Measurements from ENCODE around the gene UBAC2.
"Not testable (repeated sequence)": the region's sequence is repeated elsewhere in the genome, so short reads cannot be mapped to it uniquely, and the experiment has no call there.

UBAC2 gene

DNA sequence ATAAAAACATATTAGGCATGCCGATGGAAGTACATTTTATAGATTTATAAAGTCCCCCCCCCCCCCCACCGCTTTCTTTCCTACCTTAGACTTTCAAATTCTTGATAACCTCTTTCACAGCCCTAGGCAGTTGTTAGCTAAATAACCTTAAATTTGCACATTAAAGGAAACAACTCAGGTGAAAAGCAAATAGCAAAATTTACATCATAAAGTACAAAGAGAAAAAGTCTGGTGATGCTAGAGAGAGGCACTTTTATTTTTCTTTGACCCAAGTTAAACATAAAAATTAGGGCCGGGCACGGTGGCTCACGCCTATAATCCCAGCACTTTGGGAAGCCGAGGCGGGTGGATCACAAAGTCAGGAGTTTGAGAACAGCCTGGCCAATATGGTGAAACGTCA lies 15.0 kb upstream of the UBAC2 start:
- no peak for DNase-seq

DNA sequence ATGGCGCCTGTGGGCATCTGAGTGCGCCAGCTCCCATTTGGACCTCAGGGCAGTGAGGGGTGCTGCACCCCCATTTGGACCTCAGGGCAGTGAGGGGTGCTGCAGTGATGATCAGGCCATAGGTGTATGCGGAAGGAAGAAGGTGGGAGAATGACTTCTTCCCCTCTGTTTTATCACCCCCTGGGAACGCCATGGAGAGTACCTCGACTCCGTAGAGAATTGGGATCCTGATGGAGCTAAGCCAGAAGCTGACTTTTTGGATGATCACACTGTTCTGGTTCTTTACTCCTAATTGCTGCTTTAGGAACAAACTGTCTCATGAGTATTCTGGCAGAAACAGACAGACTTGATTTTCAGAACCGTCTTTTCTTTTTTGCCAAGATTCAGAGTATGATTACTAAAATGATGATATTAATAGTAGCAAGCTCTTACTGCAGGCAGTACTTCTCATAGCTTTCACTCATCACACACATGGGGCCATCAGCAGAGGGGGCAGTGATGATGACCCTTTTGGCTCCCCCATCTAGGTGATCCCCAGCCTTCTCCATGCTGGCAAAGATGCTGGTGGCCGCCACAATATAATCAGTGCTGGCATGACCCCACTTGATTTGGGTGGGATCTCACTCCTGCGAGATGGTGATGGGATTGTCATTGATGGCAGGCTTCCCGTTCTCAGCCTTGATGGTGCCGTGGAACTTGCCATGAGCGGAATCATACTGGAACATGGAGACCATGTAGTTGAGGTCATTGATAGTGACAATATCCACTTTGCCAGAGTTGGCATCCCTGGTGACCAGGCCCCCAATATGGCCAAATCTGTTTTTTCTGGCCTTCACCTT lies 10.3 kb upstream of the UBAC2 start:
- no peak for DNase-seq

DNA sequence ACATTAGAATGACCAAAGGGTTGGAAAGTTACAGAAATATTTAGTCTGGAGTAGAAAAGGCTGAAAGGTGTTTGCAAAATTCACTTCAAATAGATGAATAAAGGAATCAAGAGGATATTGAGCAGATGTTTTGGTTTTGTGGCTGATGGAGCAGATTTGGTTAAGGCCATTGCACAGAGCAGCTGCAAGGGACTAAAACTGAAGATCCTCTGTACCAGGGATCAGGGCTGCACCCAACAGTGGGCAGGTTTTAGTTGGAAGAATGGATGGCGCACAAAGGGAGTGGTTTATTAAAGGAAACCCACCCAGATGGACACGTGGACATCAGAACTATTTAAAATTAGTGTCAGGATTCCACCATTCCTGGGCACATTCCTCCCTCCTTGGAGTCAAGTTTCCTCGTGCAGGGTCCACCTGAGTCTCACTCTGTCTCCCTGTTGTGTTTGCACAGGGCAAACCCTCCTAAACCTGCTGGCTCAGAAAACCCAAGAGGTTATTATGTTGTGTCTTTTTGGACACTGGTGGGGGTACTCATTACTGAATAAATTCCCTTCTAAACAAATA lies 9.2 kb upstream of the UBAC2 start:
- DNase-seq: no peak

DNA sequence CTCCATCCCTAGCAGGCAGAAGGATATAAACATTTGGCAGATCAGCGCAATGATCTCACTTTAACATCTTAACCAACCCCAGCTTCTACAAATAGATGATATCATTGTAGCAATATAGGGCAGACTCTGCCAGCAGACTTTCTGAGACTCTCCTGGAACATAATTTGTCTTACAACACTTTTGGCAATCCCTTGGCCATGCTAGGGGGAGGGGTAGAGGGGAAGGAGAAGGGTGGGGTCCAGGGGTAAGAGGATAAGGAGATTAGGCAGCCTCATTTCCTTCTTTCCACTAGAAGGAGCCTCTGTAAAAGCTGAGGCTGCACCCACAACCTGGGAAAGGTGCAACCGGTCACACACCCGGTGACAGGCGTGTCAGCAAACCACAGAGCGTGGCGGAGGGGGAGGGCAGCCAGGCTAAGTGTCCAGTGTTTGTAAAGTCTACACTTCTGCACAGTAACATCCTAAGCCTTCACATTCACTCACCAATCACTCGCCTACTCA lies 8.7 kb upstream of the UBAC2 start:
- DNase-seq: no peak

DNA sequence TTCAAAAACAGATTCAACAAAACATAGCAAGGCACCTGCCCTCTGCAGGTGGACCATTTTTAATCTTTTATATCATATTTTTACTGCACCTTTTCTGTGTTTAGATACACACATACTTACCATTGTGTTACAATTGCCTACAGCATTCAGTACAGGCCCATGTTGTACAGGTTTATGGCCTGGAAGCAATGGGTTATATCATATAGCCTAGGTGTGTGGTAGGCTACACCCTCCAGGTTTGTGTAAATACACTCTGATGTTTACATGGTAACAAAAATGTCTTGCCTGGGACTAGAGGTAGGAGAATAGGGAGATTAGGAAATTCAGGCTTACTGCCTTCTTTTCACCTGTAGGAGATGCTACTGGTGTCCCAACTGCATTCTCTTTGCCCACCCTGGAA lies 8.2 kb upstream of the UBAC2 start:
- DNase-seq: no peak

DNA sequence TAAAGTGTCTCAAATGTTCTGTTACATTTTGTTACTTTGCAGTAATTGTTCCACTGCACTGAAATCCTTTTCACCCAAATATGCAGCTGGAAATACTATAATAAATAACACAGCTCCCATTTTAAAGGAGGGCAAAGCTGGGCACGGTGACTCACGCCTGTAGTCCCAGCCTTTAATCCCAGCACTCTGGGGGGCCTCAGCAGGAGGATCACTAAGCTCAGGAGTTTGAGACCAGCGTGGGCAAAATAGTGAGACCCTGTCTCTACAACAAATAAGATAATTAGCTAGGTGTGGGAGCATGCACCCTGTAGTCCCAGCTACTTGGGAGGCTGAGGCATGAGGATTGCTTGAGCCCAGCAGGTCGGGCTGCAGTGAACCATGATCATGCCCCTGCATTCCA lies 7.5 kb upstream of the UBAC2 start:
- DNase-seq: no peak

DNA sequence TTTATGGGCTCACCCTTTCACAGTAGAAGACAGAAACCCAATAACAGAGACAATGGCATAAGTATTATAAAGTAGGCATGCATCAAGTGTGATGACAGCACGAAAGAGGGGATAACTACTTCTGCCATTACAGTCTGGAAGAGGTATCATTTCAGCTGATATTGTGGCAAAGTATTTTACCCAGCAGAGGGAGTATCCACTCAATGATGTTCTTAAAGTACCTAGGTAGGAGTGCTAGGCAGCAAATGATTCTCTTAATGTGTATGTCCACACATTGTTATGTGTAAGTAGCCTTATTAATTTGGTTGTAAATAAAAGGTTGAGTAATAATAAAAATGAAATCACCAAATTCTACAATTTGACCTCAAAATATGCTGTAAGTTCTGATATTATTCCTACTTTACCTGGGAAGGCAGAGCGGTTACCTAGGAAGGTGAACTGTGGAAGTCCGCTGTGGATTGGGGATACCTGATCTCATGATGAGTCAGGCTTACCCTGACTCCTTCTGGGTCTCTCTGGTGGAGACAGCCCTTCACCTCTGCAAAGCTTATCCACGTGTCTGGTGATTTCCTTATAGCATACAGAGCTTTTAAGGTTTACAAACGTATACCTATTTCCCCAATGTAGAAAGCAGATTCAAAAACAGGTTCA lies 4.1 kb upstream of the UBAC2 start:
- no peak for DNase-seq

DNA sequence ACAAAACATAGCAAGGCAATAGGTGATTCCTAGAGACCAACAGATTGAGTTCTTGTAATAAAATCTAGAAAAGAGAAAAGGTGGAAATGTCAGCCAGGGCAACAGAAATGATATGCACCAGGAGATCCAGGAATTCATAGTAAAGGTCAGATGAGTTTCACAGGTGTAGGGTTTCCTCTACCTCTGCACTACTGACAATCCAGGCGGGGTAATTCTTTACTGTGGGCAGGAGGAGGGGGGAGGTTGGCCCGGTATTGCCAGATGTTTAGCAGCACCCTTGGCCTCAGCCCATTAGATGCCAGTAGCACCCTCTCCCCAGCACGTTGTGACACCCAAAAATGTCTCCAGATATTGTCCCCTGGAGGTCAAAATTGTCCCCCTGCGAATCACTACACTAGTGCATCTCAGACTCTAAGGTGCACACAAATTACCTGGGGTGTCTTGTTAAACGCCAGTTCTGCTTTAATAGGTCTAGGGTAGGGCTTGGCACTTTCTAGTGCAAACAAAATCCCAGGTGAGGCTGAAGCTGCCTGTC lies 3.5 kb upstream of the UBAC2 start:
- DNase-seq: no peak

DNA sequence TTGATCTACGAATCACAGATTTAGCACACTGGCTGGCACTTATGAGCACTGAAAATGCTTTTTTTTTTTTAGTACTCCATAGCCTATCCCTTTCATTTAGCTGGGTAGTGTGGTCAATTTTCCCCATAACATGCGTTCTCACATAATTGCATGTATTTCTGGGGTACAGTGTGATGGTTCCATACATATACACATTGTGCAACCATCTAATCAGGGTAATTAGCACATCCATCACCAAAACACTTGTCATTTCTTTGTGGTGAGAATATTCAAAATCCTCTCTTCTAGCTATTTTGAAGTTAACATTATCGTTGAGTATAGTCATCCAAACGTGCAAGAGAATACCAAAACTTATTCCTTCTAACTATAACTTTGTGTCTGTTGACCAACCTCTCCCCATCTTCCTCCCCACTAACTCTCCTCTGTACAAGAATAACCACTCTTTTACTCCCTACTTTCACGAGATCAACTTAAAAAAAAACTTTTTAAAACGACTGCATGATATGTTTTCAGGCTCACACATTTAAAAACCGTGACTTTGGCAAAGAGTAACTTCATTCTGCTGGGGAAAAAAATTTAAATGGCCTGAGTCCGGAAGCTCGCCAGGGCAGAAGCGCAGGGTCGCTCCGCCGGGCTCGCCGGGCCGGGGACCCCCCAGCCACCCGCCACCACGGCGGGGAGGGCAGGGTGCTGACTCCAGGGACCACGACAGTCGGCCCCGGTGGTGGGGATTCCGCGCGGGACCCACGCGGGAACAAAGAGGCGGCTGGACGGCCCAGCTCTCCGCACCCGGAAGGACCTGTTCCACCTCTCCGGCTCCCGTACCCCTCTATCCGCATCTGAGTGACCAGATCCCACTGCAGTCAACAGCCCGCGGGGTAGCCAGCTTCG lies 868 bp upstream of the UBAC2 start:
- DNase-seq: no peak

DNA sequence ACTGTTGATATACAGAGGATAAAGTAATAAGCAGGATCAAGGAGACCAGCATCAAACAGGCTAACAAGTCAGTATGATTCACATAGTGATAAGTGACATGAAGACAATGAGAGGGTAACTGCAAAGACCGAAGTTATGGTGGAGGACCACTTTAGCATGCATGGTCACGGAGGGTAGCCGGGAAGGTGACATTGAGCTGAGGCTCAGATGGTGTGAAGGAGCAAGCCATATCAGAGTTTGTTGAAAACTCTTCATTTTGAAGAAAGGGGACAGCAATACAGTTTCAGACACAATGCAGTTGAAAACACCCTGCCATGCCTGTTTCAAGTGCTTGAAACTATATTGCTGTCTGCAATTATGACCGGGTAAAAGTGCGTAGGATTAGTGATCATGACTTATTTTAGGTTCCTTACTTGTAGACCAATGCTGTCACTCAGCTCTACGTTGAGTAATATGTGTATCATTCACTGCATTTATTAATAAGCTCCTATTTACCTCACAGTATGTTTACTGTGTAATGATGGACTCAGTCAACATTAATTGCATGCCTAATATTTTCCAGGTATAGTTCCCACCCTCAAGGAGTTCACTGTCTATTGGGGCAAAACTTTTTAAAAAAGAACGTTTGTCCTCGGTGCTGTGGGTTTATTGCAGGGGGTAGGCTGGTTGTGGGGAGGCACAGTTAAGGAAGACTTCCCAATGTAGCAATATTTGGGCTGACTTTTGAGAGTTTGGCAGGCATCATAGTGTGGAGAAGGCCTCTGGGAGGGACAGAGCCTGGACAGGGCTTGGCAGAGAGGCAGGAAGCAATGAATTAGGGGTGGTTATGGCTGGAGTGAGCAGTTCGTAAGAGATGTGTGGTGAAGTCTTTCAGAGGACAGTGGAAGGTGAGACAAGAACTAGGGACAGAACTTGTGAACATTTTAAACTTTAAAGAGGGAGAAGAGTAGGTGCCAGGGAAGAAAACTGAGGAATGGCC lies 3.2 kb downstream of the UBAC2 start:
- DNase-seq: no peak

DNA sequence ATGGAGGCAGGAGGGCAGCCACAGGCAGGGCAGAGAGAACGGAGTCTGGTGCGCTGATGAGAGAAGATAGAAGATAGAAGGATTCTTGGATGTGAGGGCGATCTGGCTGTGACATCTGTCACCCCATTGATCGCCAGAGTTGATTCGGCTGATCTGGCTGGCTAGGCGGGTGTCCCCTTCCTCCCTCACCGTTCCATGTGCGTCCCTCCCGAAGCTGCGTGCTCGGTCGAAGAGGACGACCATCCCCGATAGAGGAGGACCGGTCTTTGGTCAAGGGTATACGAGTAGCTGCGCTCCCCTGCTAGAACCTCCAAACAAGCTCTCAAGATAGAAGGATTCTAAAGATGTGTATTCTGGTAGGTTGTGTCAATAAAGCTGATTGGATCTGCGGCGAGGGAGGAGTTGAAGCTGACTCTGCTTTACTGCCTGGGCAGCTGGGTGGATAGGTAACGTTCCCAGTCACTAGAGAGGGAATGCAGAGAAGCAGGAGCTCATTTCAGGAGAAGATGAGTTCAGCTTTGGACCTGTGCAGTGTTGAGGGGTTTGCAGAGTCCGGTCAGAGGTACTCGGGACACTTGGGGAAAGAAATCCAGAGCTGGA lies 5.1 kb downstream of the UBAC2 start:
- no peak for DNase-seq

DNA sequence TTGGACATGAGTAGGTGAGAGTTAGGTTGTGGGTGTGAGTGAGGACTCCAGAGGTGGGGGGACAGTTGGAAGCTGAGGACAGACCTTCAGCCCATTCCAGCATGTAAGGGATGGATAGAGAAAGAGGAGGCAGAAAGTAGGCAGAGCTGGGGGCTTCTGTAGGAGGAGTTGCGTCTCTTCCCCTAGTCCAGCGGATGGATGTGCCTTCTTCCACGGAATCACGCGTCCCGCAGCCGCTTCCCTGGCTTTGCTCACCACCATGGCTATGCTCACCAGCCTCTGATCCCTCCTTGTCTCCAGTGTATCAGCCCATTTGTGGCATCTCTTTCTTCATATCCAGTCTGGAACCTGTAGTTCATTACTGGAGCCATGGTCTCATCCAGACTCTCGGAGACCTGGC lies 5.6 kb downstream of the UBAC2 start:
- DNase-seq: no peak

DNA sequence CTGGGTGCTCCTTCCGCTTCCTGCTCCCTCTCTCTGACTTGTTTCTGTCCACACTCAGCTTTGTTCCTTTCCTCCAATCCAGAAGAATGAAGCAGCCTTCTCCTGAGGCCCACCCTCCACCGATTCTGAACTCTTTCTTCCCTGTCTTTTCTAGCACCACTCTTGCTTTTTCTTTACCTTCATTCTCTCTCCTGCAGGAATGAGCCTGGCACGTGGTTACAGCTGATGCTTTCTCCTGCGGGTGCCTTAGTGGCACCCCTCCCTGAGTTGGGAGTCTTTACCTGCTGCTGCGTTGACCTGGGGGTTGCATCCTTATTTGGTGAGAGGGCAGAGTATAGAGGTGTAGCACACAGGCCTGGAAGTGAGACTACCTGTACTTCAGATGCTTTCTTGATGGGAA lies 6.2 kb downstream of the UBAC2 start:
- DNase-seq: no peak

DNA sequence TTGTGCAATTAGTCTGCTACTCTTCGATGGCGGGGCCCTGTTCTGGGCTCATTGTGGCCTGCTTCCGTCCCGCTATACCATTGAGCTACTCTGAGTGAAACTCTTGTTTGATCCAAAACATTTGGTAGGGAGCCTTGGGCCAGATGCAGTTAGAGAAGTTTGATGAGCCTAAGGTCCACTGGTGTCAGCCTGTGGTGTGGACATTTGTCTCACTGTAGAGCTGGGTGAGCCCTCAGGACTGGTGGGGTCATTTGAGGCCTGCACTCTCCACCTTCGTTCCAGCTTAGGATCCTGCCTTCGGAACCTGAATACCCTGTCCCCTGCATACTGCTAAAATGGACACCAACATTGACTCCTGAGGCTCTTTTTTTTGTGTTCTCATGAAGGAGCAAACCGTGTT lies 6.9 kb downstream of the UBAC2 start:
- no peak for DNase-seq

DNA sequence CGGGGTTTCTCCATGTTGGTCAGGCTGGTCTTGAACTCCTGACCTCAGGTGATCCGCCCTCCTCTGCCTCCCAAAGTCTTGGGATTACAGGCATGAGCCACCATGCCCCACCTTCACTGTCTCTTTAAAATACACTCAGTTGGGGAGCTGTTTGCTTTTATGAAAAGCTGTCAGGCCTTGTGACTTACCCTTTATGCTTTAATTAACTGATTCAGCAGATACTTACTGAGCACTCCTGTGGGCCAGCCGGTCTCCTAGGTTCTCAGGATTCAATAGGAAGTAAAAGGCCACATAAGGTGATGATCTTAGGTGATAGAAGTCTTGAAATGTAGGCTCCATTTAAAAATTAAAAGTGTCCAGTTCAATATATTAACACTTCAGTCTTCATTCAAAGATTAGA lies 7.5 kb downstream of the UBAC2 start:
- no peak for DNase-seq

DNA sequence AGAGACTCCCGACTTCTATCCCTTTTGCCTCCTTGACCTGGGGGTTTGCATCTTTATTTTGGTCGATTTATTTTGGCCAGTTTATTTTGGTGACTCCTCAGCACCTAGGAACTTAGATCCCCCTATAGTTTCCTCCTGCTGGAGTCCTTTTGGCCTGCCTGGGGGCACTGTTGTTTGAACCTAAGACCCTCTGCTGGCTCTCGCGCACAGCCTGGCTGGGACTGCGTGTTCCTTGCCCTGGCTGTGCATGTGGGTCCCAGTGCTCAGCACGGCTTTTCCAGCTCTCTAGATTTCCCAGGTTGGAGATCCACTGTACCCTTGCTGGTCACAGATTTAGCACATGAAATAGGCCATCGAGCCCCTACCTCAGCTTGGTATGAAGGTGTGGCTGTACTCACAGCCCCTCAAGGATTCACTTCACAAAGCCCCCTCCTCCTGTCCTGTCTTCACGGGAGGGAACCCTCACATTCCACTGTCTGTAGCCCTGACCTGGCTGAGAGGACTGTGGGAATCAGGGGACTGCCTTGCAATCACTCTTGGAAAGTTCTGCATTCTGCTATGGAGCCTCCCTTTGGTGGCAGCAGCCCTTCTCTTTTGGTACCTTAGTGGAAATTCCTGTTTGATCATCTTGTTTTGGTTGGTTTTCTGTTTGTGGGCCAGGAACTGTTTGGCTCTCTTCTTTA lies 8.3 kb downstream of the UBAC2 start:
- no peak for DNase-seq

DNA sequence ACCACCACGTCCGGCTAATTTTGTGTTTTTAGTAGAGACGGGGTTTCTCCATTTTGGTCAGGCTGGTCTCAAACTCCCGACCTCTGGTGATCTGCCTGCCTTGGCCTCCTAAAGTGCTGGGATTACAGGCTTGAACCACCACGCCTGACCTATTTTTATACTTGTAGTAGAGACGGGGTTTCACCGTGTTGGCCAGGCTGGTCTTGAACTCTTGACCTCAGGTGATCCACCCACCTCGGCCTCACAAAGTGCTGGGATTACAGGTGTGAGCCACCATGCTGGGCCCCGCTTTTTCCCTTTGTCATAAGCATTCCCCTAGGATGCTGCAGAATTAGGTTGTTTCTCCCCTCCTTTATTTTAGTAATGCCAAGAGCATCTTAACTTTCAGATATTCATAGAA lies 10.0 kb downstream of the UBAC2 start:
- not testable (repeated sequence) for DNase-seq

DNA sequence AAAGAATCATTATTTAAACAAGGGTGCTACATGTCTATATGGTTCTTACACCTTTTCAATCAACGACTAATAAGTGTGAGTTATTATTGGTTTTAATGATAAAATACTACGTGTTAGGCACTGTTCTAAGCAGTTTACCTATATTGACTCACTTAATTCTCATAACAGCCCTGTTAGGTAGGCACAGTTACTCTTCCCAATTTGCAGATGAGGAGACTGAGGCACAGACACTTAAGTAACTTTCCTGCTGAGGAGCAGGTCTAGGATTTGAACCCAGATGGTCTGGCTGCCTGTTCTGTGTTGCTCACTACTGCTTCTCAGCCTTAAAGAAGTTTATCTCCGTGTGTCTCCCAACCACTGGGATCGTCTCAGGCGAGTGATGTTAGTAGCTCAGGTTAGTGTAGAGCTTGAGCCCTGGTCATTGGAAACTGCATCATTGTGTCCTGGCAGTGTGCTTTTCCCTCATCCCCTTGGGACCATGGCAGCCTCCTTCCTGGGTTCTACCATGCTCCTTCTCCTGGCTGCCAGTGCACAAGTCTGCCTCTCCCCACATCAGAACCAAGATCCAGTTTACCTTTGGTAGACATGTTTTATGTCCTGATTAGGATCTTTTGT lies 10.9 kb downstream of the UBAC2 start:
- DNase-seq: no peak

DNA sequence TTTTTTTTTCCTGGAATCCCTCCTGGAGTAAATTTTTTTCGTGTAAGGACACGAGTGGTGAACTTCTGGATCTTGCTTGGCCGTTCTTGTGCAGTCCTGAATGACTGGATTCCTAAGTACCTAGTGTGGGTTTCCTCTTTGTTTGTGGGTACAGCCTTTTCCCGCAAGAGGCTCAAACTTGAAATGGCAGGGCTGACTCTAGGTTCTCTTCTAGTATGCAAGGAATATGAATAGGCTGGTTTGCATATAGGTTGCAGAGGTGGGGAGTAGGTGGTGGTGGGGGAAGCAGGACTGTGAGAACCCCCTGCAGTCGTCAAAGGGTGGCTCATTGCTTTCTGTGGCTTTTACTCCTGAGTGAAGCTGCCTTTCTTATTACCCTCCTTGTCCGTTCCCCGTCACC lies 13.6 kb downstream of the UBAC2 start:
- DNase-seq: no peak

DNA sequence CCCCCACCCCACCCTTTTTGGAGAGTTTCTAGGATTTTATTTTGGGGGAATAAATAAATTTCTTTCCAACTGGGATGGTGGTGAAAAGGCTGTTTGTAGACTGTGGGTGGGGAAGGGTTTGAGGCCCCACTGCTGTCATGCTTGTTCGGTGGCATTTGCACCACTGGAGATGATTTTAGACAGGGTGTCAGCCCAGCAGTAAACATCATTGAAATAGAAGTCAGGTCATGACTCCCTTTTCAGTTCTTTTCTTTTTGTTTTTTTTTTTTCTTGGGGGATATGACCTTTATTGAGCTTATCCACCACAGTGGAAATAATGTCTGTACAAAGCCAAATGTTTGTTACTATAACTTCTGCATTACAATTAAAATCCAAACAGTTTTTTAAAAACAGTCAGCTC lies 14.1 kb downstream of the UBAC2 start:
- no peak for DNase-seq
